ENCODE measurements around the gene TNIP1. TPM values are rescaled to one million over a fixed set of nuclear protein-coding genes. Genes with fewer than 3 reads are reported as not detected.

TNIP1 gene, protein sequence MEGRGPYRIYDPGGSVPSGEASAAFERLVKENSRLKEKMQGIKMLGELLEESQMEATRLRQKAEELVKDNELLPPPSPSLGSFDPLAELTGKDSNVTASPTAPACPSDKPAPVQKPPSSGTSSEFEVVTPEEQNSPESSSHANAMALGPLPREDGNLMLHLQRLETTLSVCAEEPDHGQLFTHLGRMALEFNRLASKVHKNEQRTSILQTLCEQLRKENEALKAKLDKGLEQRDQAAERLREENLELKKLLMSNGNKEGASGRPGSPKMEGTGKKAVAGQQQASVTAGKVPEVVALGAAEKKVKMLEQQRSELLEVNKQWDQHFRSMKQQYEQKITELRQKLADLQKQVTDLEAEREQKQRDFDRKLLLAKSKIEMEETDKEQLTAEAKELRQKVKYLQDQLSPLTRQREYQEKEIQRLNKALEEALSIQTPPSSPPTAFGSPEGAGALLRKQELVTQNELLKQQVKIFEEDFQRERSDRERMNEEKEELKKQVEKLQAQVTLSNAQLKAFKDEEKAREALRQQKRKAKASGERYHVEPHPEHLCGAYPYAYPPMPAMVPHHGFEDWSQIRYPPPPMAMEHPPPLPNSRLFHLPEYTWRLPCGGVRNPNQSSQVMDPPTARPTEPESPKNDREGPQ
- 100 to 1,000 TPM; 112 to 228 (median 188) TPM for total RNA-seq

- no peaks in the 10 kb centered on the region for H3K36me3 ChIP-seq
- TF ChIP-seq CTCF (IDR thresholded peaks at IDR 0.05 in 4 of 5, conservative IDR thresholded peaks at IDR 0.05 in 1 of 5) (no peak), POLR2A (IDR thresholded peaks at IDR 0.05) (peak; percentile 83 to 93)
- peak; percentile 90 to 94 for DNase-seq
- in situ Hi-C loops (cut with MboI; ENCODE audit: low sequenced_read_pairs in 4 of 4) (no loop called here), intact Hi-C loops (cut with DNase I; ENCODE audit: low total_unique reads) (no loop called here)
- no peaks in the 10 kb centered on the region for H3K27me3 ChIP-seq
- H3K4me3 ChIP-seq: peak within 1 kb of the TSS; percentile 87 to 97 (median 92)
- H3K27ac ChIP-seq: peak within 1 kb of the TSS; percentile 98 to 100 (median 100)
- H3K9me3 ChIP-seq: no peaks in the 10 kb centered on the region
- peak; percentile 73 to 80 for ATAC-seq
- peaks cover 72 to 79% of the 10 kb centered on the region in 2 donors for H3K4me1 ChIP-seq
Measured at GRCh38 chr5:151080613-151081430, at the start of gene TNIP1. Gene TNIP1, minus strand, starts transcription at chr5:151081034. Its CDS starts 15,939 bp downstream, at chr5:151065095.

DNA sequence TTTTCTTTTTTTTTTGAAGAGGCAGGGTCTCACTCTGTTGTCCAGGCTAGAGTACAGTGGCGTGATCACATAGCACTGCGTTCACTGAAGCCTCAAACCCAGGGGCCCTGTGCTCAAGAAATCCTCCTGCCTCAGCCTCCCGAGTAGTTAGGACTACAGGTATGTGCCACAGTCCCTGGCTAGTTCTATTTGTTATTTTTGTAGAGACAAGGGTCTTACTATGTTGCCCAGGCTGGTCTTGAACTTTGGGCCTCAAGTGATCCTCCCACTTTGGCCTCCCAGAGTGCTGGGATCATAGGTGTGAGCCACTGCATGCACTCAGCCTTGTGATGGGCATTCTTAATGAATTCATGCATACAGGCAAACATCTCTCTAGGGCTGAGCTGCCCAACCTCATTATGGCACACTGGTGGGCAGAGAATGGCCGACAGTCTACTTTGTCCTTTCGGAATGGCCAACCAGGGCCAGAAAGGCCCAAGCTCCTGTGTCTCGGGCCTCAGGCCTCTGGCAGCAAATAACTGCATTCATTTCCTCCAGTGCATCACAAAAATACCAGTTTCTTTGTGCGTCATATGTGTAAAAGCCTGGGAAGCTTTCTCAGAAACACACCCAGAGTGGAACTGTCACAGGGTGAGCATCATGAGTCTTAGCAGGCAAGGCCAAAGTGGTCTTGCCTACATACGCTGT is 49.5 kb upstream of the TNIP1 start:
- DNase-seq (no peak), ATAC-seq (no peak)
- intact Hi-C loops (cut with DNase I; ENCODE audit: low total_unique reads): no loop called here
- TF ChIP-seq POLR2A (IDR thresholded peaks at IDR 0.05): no peak
- TF ChIP-seq CTCF (IDR thresholded peaks at IDR 0.05 in 4 of 5, conservative IDR thresholded peaks at IDR 0.05 in 1 of 5): no peak
- Histone ChIP-seq H3K27ac (peak overlapping the region in 1 of 4 donors; percentile 2), H3K4me1 (peaks cover 7 to 10% of the 10 kb centered on the region in 2 donors), H3K4me3 (no peak overlapping the region), H3K27me3 (no peaks in the 10 kb centered on the region), H3K36me3 (peaks cover 3 to 83% of the 10 kb centered on the region in 2 donors), H3K9me3 (no peaks in the 10 kb centered on the region)
- in situ Hi-C loops (cut with MboI; ENCODE audit: low sequenced_read_pairs in 4 of 4): loop anchor here in 1 of 4 donors (25.0 kb wide), 1 partner anchor 107 kb away; no protein-coding TSS in a partner anchor

- no peak for ATAC-seq
- in situ Hi-C loops (cut with MboI; ENCODE audit: low sequenced_read_pairs in 4 of 4) (loop anchor here (5.0 to 25.0 kb wide), 4 partner anchors 33 to 108 kb away; no protein-coding TSS in a partner anchor), intact Hi-C loops (cut with DNase I; ENCODE audit: low total_unique reads) (no loop called here)
- H3K4me1 ChIP-seq: peaks cover 19 to 22% of the 10 kb centered on the region in 2 donors
- no peak overlapping the region for H3K4me3 ChIP-seq
- TF ChIP-seq CTCF (IDR thresholded peaks at IDR 0.05 in 4 of 5, conservative IDR thresholded peaks at IDR 0.05 in 1 of 5) (no peak), POLR2A (IDR thresholded peaks at IDR 0.05) (no peak)
- H3K27me3 ChIP-seq: no peaks in the 10 kb centered on the region
- peaks cover 3 to 67% of the 10 kb centered on the region in 2 donors for H3K36me3 ChIP-seq
- H3K9me3 ChIP-seq: no peaks in the 10 kb centered on the region
- no peak for DNase-seq
- peak overlapping the region in 1 of 4 donors; percentile 31 for H3K27ac ChIP-seq
Measured at GRCh38 chr5:151128817-151129216, 48.0 kb upstream of the TNIP1 start.

- intact Hi-C loops (cut with DNase I; ENCODE audit: low total_unique reads): no loop called here
- no peak for DNase-seq
- Histone ChIP-seq H3K27ac (peak overlapping the region in 1 of 4 donors; percentile 91), H3K9me3 (no peaks in the 10 kb centered on the region), H3K36me3 (peaks cover 3 to 60% of the 10 kb centered on the region in 2 donors), H3K4me1 (peaks cover 28 to 31% of the 10 kb centered on the region in 2 donors), H3K27me3 (no peaks in the 10 kb centered on the region), H3K4me3 (no peak overlapping the region)
- no peak for ATAC-seq
- in situ Hi-C loops (cut with MboI; ENCODE audit: low sequenced_read_pairs in 4 of 4): loop anchor here (5.0 to 25.0 kb wide), 4 partner anchors 34 to 109 kb away; no protein-coding TSS in a partner anchor
- TF ChIP-seq POLR2A (IDR thresholded peaks at IDR 0.05): no peak
- TF ChIP-seq CTCF (IDR thresholded peaks at IDR 0.05 in 4 of 5, conservative IDR thresholded peaks at IDR 0.05 in 1 of 5): no peak
Measured at GRCh38 chr5:151127926-151128325, 47.1 kb upstream of the TNIP1 start.

All from gastrocnemius medialis (tissue), 4 donors.